ENCODE results near the gene CRB1.

CRB1 gene

DNA sequence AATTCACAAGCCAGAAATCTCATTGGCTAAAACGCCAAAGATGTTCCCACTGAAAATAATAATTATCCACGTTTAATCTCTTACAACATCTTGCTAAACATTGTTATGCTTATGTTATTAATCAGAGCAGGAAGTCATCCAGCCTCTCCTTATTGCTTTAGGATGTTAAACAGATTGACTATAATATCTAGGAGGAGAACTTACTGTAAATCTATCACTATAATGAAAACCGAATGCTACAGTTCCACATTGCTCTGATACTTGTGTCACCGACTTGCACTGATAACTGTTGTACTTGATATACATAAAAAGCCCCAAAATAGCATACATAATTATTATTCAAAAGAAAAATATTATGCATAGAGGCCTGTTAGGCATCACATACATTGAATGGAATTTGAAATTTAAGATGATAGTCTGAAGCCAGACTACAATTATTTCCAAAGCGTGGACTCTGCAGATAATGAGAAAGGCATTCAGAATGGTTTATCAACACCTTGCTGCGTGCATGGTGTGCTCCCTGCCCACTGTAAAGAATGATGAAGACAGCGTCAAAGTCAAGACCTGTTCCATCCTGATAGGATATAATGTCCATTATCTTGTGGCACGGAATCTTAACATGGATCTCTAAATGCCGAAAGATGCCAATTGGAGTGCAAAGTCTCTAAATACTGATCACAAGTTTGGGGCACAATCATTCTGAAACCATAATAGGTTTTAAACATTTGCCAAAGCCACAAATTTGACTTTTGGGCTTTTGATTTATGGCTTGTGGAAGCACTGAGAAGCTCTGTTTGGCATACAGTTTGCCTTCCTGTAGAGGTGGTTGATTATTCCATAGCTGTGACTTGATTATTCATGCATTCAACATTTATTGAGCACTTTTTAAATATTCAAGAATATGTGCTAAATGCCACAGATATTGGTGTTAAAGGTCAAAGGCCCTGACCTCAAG lies 71.3 kb downstream of the CRB1 start:
- TF ChIP-seq, protein P1, sequence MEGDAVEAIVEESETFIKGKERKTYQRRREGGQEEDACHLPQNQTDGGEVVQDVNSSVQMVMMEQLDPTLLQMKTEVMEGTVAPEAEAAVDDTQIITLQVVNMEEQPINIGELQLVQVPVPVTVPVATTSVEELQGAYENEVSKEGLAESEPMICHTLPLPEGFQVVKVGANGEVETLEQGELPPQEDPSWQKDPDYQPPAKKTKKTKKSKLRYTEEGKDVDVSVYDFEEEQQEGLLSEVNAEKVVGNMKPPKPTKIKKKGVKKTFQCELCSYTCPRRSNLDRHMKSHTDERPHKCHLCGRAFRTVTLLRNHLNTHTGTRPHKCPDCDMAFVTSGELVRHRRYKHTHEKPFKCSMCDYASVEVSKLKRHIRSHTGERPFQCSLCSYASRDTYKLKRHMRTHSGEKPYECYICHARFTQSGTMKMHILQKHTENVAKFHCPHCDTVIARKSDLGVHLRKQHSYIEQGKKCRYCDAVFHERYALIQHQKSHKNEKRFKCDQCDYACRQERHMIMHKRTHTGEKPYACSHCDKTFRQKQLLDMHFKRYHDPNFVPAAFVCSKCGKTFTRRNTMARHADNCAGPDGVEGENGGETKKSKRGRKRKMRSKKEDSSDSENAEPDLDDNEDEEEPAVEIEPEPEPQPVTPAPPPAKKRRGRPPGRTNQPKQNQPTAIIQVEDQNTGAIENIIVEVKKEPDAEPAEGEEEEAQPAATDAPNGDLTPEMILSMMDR (conservative IDR thresholded peaks at IDR 0.05; ENCODE audit: low read depth, low read length): no peak
- no peak for DNase-seq (ENCODE audit: low read depth)
- H3K4me3 ChIP-seq (ENCODE audit: low read length): no peak overlapping the region

DNA sequence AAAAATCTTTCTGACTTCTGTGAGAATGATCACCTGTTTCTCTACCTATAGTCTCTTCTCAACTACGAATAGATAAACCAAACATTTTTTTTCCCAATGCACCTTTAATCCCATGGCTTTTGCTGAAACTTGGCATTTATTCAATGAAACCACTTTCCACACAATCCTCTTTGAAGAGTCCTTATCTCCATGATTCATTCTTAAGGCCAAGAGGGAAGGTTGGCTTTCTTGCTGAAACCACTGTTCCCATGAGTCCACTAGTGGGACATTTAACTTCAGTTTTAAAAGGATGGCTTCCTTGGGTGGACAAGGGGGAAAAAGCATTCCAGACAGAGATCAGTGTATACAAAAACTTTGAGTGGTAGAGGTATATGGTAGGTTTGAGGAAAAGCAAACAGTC lies 73.6 kb downstream of the CRB1 start:
- no peak for DNase-seq (ENCODE audit: low read depth)
- TF ChIP-seq, protein P1 (conservative IDR thresholded peaks at IDR 0.05; ENCODE audit: low read depth, low read length): no peak
- no peak overlapping the region for H3K4me3 ChIP-seq (ENCODE audit: low read length)

DNA sequence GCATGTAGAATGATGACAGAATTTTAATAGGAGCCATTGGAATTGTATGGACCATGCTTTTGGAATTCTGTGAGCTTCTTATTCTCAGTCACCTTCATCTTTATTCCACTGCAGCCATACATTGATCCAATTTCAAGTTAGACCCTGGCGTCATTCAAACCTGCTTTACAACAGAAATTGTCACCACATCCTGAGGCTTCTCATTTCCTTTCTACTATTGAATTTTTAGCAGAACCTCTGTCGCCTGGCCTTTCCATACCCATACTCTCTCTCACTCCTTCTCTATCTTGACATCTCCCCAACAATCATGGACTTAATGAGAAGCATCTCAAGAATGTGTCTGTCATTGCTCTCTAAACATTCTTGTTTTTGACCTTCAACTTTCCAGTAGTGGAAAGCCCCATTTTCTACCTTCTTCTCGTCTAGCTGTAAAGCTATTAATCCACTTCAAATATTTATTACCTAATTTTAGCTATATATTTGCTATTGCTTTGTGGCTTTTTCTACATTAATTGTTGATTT lies 74.1 kb downstream of the CRB1 start:
- H3K4me3 ChIP-seq (ENCODE audit: low read length): no peak overlapping the region
- TF ChIP-seq, protein P1 (conservative IDR thresholded peaks at IDR 0.05; ENCODE audit: low read depth, low read length): no peak
- no peak for DNase-seq (ENCODE audit: low read depth)

DNA sequence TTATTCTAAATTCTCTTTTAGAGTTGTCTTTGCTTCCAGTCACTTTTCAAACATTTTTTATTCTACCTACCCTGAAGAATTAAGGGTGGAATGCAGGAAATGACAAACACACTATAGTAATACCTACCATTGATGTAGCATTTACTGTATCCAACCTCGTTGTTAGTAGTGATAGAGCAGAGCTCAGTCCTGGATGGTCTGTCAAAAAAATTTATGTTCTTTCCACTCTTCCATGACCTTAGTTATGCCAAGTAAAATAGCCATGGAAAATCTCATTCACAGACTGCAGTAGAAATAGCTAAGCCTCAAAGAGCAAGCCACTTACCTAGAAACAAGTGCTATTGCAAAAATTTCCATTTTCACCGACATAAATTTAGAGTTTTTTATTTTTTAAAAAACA lies 74.6 kb downstream of the CRB1 start:
- DNase-seq (ENCODE audit: low read depth): no peak
- H3K4me3 ChIP-seq (ENCODE audit: low read length): no peak overlapping the region
- TF ChIP-seq, protein P1 (conservative IDR thresholded peaks at IDR 0.05; ENCODE audit: low read depth, low read length): no peak

DNA sequence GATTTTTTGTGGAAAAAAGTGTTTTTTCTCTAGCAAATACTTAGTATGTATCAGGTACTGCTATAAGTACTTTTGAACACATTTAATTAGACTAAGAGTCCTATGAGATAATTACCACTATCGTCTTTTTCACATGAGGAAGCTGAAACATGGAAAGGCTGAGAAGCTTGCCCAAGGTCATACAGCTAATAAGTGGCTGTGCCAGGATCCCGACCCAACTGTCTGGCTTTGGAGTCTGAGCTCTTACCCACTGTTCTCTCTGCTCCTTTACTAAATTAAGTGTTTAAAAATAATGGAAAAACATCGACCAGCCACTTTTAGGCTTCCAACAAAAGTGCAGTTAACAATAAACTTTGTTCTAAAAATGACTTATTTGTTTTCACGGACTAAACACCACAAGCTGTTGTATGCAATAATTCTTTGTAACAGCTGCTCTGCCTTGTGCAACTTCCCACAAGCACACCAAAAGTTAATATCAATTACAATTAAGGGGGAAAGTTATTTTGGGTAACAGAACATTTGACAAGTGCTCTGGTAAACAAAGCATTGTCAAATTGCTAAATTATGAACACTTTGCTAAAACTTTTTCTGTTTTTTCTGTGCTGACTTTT lies 75.7 kb downstream of the CRB1 start:
- no peak overlapping the region for H3K4me3 ChIP-seq (ENCODE audit: low read length)
- DNase-seq (ENCODE audit: low read depth): no peak
- TF ChIP-seq, protein P1 (conservative IDR thresholded peaks at IDR 0.05; ENCODE audit: low read depth, low read length): no peak

DNA sequence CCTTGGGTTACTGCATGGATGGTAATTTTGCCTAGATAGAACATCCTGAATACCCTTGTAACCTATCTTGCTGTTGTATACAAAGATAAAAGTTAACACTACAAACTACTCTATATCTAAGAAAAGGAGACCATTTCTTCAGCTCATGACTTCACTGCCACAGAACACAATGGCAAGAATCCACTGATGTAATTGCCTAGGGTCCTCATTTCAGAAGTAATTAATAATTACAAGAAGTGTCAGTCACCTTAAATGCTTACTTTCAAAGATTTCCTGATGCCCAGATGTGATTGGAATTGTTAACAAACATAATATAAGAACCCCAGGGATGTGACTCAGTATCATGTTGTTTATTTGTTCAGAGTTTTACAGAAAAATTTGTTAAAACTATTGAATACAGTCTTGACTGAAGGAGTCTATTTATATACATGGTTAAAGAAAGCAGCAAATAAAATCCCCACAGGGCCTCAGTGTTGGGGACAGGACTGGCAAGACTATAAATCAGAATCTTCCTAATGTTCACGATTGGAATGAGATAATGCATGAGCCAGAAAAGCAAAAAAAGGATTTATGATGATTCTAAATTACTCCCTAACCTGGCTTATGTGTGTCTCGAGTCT lies 83.9 kb downstream of the CRB1 start:
- H3K4me3 ChIP-seq (ENCODE audit: low read length): no peak overlapping the region
- DNase-seq (ENCODE audit: low read depth): no peak
- TF ChIP-seq, protein P1 (conservative IDR thresholded peaks at IDR 0.05; ENCODE audit: low read depth, low read length): no peak
